Right ventricle myocardium superior (tissue), 1 donor: ENCODE measurements around the gene ANKRD18A. TPM values are rescaled to one million over a fixed set of nuclear protein-coding genes. Genes with fewer than 3 reads are reported as not detected.

Experiments
- ATAC-seq: fragments of 200-7000 bp; cut with Tn5 transposase; one replicate; pipeline ENCODE4 v1.9.1; 2020; ENCODE audit warnings: mild to moderate bottlenecking; ENCODE audit not compliant: poor library complexity
- DNase-seq: peaks from one replicate; pipeline ENCODE4 v3.0.0-alpha.2; 2020
- intact Hi-C: fragments of 100-400 bp; cut with DNase I; formaldehyde crosslinking; loops from one replicate; pipeline ENCODE4 v1.11.2; 2022
- long read RNA-seq: library from polyadenylated mRNA; unstranded; transcript quantifications from one replicate; pipeline ENCODE4 v2.0.0, GENCODE V29; 2021
- total RNA-seq: library from RNA; stranded (reverse); fragmentation: NEBNext Ultra II Directional; extraction: Animal tissue kit (Norgen Biotek cat#: 25700); gene quantifications from one replicate; pipeline ENCODE4 v1.2.1, GENCODE V29; 2021
- donor health status: DM: no; HTN: yes; CAD: no; lungs with severe emphysema.

The ANKRD18A gene
- total RNA-seq: 3.0 TPM
- long read RNA-seq: 0 reads

DNA sequence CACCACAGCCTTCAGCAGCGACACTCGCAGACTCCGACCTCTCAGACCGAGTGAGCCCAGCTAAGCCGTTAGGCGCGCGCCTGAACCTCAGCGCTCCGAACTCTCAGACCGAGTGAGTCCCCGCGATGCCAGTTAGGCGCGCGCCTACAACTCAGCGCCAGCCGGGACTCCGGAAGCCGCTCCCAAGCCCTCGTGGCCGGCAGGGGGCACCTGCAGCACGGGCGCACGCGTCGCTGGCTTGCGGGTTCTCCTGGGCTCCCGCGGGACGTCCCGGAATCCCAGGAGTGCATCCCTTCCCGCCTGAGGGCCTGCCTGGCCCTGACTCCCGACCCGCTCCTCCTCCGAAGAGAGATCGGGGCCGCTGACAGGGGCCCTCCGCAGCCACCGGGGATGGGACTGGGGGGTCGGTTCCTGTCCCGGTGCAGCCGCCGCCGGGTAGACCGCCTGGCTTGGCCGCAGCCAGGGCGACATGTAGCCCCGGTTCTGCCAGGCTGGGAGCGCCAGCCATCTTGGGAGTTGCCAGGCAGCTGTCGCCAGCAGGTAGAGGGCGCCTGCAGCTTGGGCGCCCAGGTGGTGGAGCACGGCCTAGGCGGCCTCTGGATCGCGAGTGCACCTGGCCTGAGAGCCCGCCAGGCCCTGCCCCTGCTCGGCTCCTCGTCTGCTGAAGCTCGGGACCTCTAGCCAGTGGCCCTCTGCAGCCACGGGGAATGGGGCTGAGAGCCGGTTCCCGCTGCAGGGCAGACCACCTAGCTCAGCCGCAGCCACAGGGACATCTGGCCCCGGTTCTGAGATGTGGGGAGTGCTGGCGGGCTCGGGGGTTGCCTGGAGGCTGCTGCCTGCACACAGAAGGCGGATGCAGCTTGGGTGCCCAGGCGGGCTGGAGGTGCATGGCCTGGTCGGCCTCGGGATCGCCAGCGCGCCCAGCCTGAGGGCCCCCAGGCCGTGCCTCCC lies at the start of gene ANKRD18A:
TSS of gene ANKRD18A (minus strand) at position 114 of the 951 bp plus-strand sequence. CDS start 311 bp downstream, outside the sequence.
- peak; percentile 84 for DNase-seq
- intact Hi-C loops: no loop called here
- ATAC-seq: peak; percentile 92

GRCh38 chr9:38668791-38669466 lies 48.5 kb upstream of the ANKRD18A start:
- intact Hi-C loops: no loop called here
- no peak for ATAC-seq
- DNase-seq: no peak

DNA sequence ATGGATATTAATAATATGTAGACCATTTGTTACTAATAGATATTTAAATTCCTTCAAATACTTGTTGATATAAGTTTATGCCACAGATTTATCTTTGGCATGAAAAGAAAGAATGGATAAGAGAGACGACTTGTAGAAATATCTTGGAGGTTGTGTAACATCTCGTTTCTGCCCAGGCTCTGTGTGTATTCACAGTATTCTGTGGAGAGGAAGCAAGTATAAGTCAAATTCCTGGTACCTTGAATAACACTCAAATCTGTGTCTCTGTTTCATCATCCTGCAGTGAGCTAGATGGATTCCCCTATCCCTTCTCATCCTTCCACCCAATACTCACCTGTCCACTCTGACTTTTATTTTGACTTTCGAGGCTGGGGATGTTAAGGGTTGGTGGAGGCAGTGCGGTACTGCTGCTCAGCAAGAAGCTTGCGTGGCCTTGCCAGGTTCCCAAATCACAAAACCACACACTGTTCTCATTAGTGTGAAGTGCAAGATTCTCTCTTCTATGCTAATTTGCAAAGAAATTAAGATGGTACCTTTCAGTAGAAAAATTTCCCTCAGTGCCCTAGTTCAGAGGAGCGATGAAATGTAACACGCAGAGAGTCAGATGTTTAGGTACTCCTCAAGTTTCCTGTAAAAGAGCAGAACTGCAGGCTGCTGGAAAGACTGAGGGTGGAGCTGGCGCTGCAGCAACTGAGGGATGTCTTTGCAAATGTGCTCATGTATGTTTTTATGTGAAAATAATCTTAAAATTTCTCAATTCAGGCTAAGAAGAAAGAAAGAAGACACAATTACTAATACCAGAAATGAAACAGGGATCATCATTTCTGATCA lies 42.6 kb upstream of the ANKRD18A start:
- no peak for DNase-seq
- intact Hi-C loops: no loop called here
- peak; percentile 62 for ATAC-seq

- DNase-seq (no peak), ATAC-seq (no peak)
- intact Hi-C loops: no loop called here
These were observed 39.1 kb upstream of the ANKRD18A start for GRCh38 chr9:38659538-38659937.

- DNase-seq (no peak), ATAC-seq (no peak)
- intact Hi-C loops: no loop called here
These were observed 36.5 kb upstream of the ANKRD18A start for GRCh38 chr9:38656896-38657295.

- DNase-seq: no peak
- ATAC-seq: peak; percentile 19
- intact Hi-C loops: no loop called here
These were observed 32.1 kb upstream of the ANKRD18A start for GRCh38 chr9:38652486-38652885.

GRCh38 chr9:38652044-38652443 lies 31.6 kb upstream of the ANKRD18A start:
- intact Hi-C loops: no loop called here
- DNase-seq (no peak), ATAC-seq (peak; percentile 2)

DNA sequence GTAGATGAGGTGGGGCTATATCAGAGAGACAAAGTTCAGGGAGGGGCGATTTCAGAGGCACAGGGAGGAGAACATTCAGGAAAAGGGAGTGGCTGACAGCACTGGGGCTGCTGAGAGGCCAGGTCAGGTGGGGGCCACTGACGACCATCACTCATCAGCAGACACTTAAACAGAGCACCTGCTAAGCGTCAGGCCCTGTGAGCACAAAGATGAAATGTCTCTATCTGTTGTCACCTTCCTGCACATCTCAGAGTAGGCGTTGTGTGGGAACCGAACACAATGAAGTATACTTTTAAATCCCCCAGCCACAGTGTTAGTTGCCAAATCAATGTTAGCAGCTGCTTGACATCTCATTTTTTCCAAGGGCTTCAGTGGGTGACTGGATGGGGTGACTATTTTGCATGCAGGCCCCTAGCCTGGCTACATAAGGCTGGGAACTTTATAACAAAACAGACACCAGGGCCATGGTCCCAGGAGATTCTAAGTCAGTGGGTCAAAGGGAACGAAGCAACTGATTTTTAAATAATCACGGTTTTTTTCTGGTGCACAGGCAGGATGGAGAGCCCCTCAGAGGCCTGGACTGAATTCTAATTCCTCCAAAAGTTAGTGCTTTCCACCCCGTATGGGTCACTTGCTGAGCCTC lies 31.1 kb upstream of the ANKRD18A start:
- DNase-seq (peak; percentile 52), ATAC-seq (peak; percentile 66)
- intact Hi-C loops: loop anchor here (2.0 kb wide), 1 partner anchor 25 kb away; no protein-coding TSS in a partner anchor

DNA sequence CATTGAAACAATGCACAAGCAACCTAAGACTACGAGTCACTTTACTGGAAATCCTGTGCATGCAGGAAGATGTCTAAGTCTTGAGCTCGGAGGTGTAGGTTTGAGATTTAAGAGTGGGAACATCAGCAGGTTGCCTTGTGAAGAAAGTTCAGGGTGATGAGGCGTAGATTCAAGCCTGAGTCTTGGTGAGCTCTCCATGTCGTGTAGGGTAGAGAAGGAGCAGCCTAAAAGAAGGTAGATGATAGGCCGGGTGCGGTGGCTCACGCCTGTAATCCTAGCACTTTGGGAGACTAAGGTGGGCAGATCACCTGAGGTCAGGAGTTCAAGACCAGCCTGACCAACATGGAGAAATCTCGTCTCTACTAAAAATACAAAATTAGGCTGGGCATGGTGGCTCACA lies 30.2 kb upstream of the ANKRD18A start:
- intact Hi-C loops: loop anchor here (2.0 kb wide), 1 partner anchor 26 kb away; no protein-coding TSS in a partner anchor
- ATAC-seq: no peak

DNA sequence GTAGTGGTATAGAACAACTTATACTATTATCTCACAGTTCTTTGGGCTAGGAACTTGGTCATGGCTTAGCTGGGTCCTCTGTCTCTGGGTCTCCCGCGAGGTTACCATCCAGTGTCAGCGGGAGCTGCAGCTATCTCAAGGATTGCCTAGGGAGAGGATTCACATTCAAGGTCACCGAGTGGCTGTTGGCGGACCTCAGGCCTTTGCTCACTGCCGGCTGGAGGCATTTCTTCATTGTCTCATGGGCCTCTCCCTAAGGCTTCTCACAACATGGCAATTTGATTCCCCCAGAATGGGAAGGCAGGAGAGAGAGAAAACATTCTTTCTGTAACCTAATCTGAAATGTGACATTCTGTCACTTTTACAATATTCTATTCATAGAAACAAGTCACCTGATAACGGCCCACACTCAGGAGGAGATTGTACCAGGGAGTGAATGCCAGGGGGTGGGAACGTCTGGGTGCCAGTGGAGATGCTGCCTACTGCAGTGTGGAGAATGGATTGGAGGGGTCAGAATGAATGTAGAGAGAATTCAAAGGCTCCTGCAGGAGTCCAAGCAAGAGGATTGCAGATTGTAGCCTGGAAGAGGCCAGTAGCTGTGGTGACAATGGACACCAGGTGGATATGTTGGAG lies 29.5 kb upstream of the ANKRD18A start:
- intact Hi-C loops: loop anchor here (2.0 kb wide), 1 partner anchor 27 kb away; no protein-coding TSS in a partner anchor
- DNase-seq (peak; percentile 60), ATAC-seq (peak; percentile 83)

More for the DNA sequence above, 30.2 kb upstream of the ANKRD18A start:
- no peak for DNase-seq

GRCh38 chr9:38644601-38645000 lies 24.2 kb upstream of the ANKRD18A start:
- no peak for ATAC-seq
- no peak for DNase-seq
- intact Hi-C loops: no loop called here

GRCh38 chr9:38643815-38644173 lies 23.4 kb upstream of the ANKRD18A start:
- DNase-seq: no peak
- intact Hi-C loops: no loop called here
- no peak for ATAC-seq

GRCh38 chr9:38642951-38643814 lies 22.8 kb upstream of the ANKRD18A start:
- ATAC-seq (no peak), DNase-seq (no peak)
- intact Hi-C loops: no loop called here

DNA sequence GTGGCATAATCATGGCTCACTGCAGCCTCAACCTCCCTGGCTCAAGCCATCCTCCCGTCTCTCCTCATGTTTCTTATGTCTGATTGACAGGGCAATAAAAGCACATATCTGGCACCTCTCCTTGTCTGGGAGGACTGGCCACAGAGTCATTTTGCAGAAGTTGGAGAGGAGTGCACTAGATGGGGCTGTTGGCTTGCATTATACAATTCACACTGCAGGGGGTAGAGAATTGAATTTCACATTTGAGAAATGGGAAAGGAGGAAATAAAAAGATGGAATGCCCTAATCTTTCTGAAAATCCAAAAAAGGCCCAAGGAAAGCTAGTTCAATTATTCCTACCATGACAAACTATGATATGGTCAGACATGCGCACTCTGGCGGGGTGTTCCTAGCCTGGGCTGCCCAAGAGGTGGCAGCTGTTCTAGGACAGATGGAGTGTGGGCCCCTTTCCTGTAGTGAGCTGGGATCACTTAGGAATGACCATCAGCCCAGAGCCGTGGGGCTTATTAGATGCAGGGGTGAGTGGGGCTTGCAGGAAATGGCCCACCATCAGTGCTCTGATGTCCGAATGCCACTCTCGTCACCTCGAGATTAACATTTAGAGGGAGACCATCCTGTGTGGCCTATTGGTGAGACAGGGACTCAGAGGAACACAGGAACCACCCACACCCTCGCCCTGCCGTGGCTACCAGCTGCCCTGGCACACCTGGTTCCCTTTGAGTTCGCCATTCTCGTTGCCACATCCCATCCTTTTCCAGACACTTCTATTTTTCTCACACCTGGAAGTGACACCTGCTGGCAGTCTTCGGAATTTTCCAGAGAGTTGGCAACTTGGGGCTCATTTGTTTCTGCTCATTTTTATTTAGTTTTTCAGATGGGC lies 21.8 kb upstream of the ANKRD18A start:
- peak; percentile 93 for ATAC-seq
- intact Hi-C loops: no loop called here

GRCh38 chr9:38641142-38641541 lies 20.7 kb upstream of the ANKRD18A start:
- DNase-seq (no peak), ATAC-seq (no peak)
- intact Hi-C loops: no loop called here

More for the DNA sequence above, 21.8 kb upstream of the ANKRD18A start:
- no peak for DNase-seq

- DNase-seq (no peak), ATAC-seq (no peak)
- intact Hi-C loops: no loop called here
These were observed 19.2 kb upstream of the ANKRD18A start for GRCh38 chr9:38639577-38639940.
